Measurements from ENCODE around the gene SIL1. TPM values are rescaled to one million over a fixed set of nuclear protein-coding genes. Genes with fewer than 3 reads are reported as not detected.

The SIL1 gene
- polyA plus RNA-seq, 1 donor (not counting 4 experiments of a cell fraction or from before 2014, with no cell fraction given) = 45.4 TPM

GRCh38 chr5:139158791-139159190 is 39.4 kb downstream of the SIL1 start:
- DNase-seq (ENCODE audit: low read depth, low spot score) (no peak), FAIRE-seq (no peak)
- TF ChIP-seq EZH2 (IDR thresholded peaks at IDR 0.05; ENCODE audit: low read length) (no peak), CTCF (optimal IDR thresholded peaks at IDR 0.05 in 1 of 3, IDR thresholded peaks at IDR 0.05 in 1 of 3, conservative IDR thresholded peaks at IDR 0.05 in 1 of 3; ENCODE audit: extremely low read depth in 1 of 3, insufficient read depth in 2 of 3, low read length in 3 of 3) (no peak)
- no peak overlapping the region for H3K4me3 ChIP-seq (ENCODE audit: control insufficient read depth in 2 of 3, extremely low read depth in 1 of 3, insufficient read depth in 2 of 3, low read depth in 1 of 3, low read length in 3 of 3)
- H3K9me3 ChIP-seq (ENCODE audit: control insufficient read depth, low read depth, low read length) = no peaks in the 10 kb centered on the region
- H4K20me1 ChIP-seq (ENCODE audit: control insufficient read depth, extremely low read depth, insufficient read depth, low read length) = no peaks in the 10 kb centered on the region
- peaks cover 4% of the 10 kb centered on the region for H3K79me2 ChIP-seq (ENCODE audit: control insufficient read depth, insufficient read depth, low read length)
- H3K4me1 ChIP-seq (ENCODE audit: control insufficient read depth, extremely low read depth, insufficient read depth, low read length) = peaks cover 5% of the 10 kb centered on the region
- no peak overlapping the region for H3K4me2 ChIP-seq (ENCODE audit: control insufficient read depth, extremely low read depth, insufficient read depth, low read depth, low read length)
- no peaks in the 10 kb centered on the region for H3K36me3 ChIP-seq (ENCODE audit: control insufficient read depth in 2 of 2, extremely low read depth in 1 of 2, insufficient read depth in 2 of 2, low read length in 2 of 2)
- dilution Hi-C loops (cut with MboI; ENCODE audit: extremely low pct_ligation_motif_present, low sequenced_read_pairs) = no loop called here
- H3K27ac ChIP-seq (ENCODE audit: control insufficient read depth, insufficient read depth, low read length) = no peak overlapping the region
- no peaks in the 10 kb centered on the region for H3K9me1 ChIP-seq (ENCODE audit: control insufficient read depth, extremely low read depth, insufficient read depth, low read length)
- H2AFZ ChIP-seq (ENCODE audit: control insufficient read depth, low read length) = no peak overlapping the region
- H3K27me3 ChIP-seq (ENCODE audit: control insufficient read depth, extremely low read depth, insufficient read depth, low read length) = no peaks in the 10 kb centered on the region
- H3K9ac ChIP-seq (ENCODE audit: control insufficient read depth, extremely low read depth, insufficient read depth, low read length) = no peak overlapping the region

GRCh38 chr5:139157556-139157955 is 40.6 kb downstream of the SIL1 start:
- no peaks in the 10 kb centered on the region for H3K9me1 ChIP-seq (ENCODE audit: control insufficient read depth, extremely low read depth, insufficient read depth, low read length)
- no peaks in the 10 kb centered on the region for H4K20me1 ChIP-seq (ENCODE audit: control insufficient read depth, extremely low read depth, insufficient read depth, low read length)
- DNase-seq (ENCODE audit: low read depth, low spot score) (no peak), FAIRE-seq (no peak)
- H2AFZ ChIP-seq (ENCODE audit: control insufficient read depth, low read length) = no peak overlapping the region
- H3K9me3 ChIP-seq (ENCODE audit: control insufficient read depth, low read depth, low read length) = no peaks in the 10 kb centered on the region
- no peaks in the 10 kb centered on the region for H3K27me3 ChIP-seq (ENCODE audit: control insufficient read depth, extremely low read depth, insufficient read depth, low read length)
- H3K79me2 ChIP-seq (ENCODE audit: control insufficient read depth, insufficient read depth, low read length) = peaks cover 6% of the 10 kb centered on the region
- peaks cover 2% of the 10 kb centered on the region for H3K4me1 ChIP-seq (ENCODE audit: control insufficient read depth, extremely low read depth, insufficient read depth, low read length)
- dilution Hi-C loops (cut with MboI; ENCODE audit: extremely low pct_ligation_motif_present, low sequenced_read_pairs) = no loop called here
- H3K9ac ChIP-seq (ENCODE audit: control insufficient read depth, extremely low read depth, insufficient read depth, low read length) = no peak overlapping the region
- no peaks in the 10 kb centered on the region for H3K36me3 ChIP-seq (ENCODE audit: control insufficient read depth in 2 of 2, extremely low read depth in 1 of 2, insufficient read depth in 2 of 2, low read length in 2 of 2)
- H3K4me2 ChIP-seq (ENCODE audit: control insufficient read depth, extremely low read depth, insufficient read depth, low read depth, low read length) = no peak overlapping the region
- no peak overlapping the region for H3K4me3 ChIP-seq (ENCODE audit: control insufficient read depth in 2 of 3, extremely low read depth in 1 of 3, insufficient read depth in 2 of 3, low read depth in 1 of 3, low read length in 3 of 3)
- TF ChIP-seq CTCF (optimal IDR thresholded peaks at IDR 0.05 in 1 of 3, IDR thresholded peaks at IDR 0.05 in 1 of 3, conservative IDR thresholded peaks at IDR 0.05 in 1 of 3; ENCODE audit: extremely low read depth in 1 of 3, insufficient read depth in 2 of 3, low read length in 3 of 3) = no peak
- TF ChIP-seq EZH2 (IDR thresholded peaks at IDR 0.05; ENCODE audit: low read length) = no peak
- H3K27ac ChIP-seq (ENCODE audit: control insufficient read depth, insufficient read depth, low read length) = no peak overlapping the region
